ENCODE measurements around the gene DICER1. TPM values are rescaled to one million over a fixed set of nuclear protein-coding genes. Genes with fewer than 3 reads are reported as not detected.
A peak's percentile ranks its signal among the peaks of the same experiment; 100 is the strongest.

Gene DICER1
- total RNA-seq, 1 donor from 2014 or later = 104 TPM

DNA sequence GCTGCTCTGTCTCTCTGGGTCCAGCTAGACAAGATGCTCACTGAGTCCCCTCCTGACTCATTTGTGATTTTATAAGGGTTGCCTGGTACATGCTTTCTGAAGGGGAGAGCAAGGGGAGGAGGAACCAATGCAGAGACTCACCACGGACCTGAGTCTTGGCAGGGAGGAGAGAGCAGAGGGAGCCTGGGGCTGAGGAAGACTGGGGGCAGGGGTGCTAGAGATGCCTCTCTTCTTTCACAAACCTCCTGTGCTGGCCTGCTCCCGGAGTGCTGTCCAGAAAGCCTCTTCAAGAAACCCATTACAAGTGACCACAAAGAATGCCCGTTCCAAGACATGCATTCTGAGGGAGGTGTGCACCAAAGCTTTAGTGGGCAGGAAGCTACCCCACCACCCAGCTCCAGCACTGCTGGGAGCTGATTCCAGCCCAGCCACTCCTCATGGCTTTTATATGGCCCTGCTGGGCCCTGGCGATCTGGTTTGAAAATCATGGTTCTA is 33.1 kb upstream of the DICER1 start:
- H3K27me3 Mint-ChIP-seq (ENCODE audit: low read depth) = no peaks in the 10 kb centered on the region
- no peak overlapping the region for H3K27ac Mint-ChIP-seq (ENCODE audit: unreplicated experiment)
- no peak for DNase-seq (ENCODE audit: low read depth, low spot score)
- H3K9me3 Mint-ChIP-seq = peaks cover 3% of the 10 kb centered on the region
- H3K4me3 Mint-ChIP-seq = no peak overlapping the region
- TF ChIP-seq, protein P1, sequence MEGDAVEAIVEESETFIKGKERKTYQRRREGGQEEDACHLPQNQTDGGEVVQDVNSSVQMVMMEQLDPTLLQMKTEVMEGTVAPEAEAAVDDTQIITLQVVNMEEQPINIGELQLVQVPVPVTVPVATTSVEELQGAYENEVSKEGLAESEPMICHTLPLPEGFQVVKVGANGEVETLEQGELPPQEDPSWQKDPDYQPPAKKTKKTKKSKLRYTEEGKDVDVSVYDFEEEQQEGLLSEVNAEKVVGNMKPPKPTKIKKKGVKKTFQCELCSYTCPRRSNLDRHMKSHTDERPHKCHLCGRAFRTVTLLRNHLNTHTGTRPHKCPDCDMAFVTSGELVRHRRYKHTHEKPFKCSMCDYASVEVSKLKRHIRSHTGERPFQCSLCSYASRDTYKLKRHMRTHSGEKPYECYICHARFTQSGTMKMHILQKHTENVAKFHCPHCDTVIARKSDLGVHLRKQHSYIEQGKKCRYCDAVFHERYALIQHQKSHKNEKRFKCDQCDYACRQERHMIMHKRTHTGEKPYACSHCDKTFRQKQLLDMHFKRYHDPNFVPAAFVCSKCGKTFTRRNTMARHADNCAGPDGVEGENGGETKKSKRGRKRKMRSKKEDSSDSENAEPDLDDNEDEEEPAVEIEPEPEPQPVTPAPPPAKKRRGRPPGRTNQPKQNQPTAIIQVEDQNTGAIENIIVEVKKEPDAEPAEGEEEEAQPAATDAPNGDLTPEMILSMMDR (conservative IDR thresholded peaks at IDR 0.05) = no peak
- H3K36me3 Mint-ChIP-seq (ENCODE audit: low read depth) = peaks cover 5% of the 10 kb centered on the region
- no peaks in the 10 kb centered on the region for H3K4me1 Mint-ChIP-seq

- TF ChIP-seq, protein P1 (conservative IDR thresholded peaks at IDR 0.05) = no peak
- Mint-ChIP-seq H3K27me3 (ENCODE audit: low read depth) (no peaks in the 10 kb centered on the region), H3K27ac (ENCODE audit: unreplicated experiment) (peak overlapping the region; percentile 60), H3K9me3 (peaks cover 3% of the 10 kb centered on the region), H3K4me1 (no peaks in the 10 kb centered on the region), H3K4me3 (no peak overlapping the region), H3K36me3 (ENCODE audit: low read depth) (peaks cover 5% of the 10 kb centered on the region)
- no peak for DNase-seq (ENCODE audit: low read depth, low spot score)
Observed at GRCh38 chr14:95189367-95190132, 32.2 kb upstream of the DICER1 start.

- Mint-ChIP-seq H3K4me3 (no peak overlapping the region), H3K36me3 (ENCODE audit: low read depth) (peaks cover 5% of the 10 kb centered on the region), H3K9me3 (peaks cover 3% of the 10 kb centered on the region), H3K27ac (ENCODE audit: unreplicated experiment) (no peak overlapping the region), H3K27me3 (ENCODE audit: low read depth) (no peaks in the 10 kb centered on the region), H3K4me1 (peaks cover 5% of the 10 kb centered on the region)
- DNase-seq (ENCODE audit: low read depth, low spot score) = no peak
- TF ChIP-seq, protein P1 (conservative IDR thresholded peaks at IDR 0.05) = no peak
Observed at GRCh38 chr14:95188380-95188779, 31.1 kb upstream of the DICER1 start.

- Mint-ChIP-seq H3K27ac (ENCODE audit: unreplicated experiment) (no peak overlapping the region), H3K4me1 (peaks cover 5% of the 10 kb centered on the region), H3K36me3 (ENCODE audit: low read depth) (peaks cover 5% of the 10 kb centered on the region), H3K27me3 (ENCODE audit: low read depth) (no peaks in the 10 kb centered on the region), H3K9me3 (peaks cover 3% of the 10 kb centered on the region), H3K4me3 (no peak overlapping the region)
- no peak for DNase-seq (ENCODE audit: low read depth, low spot score)
- TF ChIP-seq, protein P1 (conservative IDR thresholded peaks at IDR 0.05) = no peak
Observed at GRCh38 chr14:95185767-95186392, 28.6 kb upstream of the DICER1 start.

DNA sequence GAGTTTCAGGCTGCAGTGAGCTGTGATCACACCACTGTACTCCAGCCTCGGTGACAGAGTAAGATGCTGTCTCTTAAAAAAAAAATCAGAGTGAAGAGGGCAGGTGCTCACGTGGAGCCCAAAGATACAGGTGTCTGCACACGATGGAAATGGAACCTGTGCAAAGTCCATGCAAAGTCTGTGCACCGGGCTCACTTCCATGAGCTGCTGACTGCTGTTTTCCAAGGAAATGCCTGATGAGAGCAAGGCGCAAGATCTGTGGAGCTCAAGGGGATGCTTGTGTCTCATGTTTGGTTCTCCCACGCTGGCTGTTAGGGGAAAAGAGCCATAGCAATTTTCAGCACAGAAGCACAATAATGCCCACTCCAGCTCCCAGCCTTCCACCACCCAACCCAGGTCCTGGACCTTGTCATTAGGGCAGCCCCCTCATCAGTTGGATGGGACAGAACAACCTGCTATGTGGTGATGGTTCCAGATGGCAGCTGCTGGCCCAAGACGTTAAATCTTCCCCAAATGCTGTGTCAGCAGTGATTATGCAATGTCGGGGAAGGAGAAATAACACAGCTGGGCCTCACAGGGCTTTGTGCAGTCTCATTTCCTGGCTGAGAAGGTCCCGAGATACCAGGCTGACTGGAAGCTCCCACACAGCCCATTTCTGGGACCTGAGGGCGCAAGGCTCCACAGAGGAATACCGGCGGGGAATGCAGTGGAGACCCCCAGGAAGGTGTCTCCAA is 27.9 kb upstream of the DICER1 start:
- Mint-ChIP-seq H3K4me3 (no peak overlapping the region), H3K36me3 (ENCODE audit: low read depth) (peaks cover 7% of the 10 kb centered on the region), H3K27me3 (ENCODE audit: low read depth) (no peaks in the 10 kb centered on the region), H3K27ac (ENCODE audit: unreplicated experiment) (no peak overlapping the region), H3K9me3 (peaks cover 3% of the 10 kb centered on the region), H3K4me1 (peaks cover 6% of the 10 kb centered on the region)
- TF ChIP-seq, protein P1 (conservative IDR thresholded peaks at IDR 0.05) = no peak
- DNase-seq (ENCODE audit: low read depth, low spot score) = no peak

All from neural crest cell (in vitro differentiated cells).